Mammary epithelial cell (primary cell): ENCODE data around the gene HOXB4.
A peak's percentile ranks its signal among the peaks of the same experiment; 100 is the strongest.

ENCODE experiments used
- CTCF ChIP-seq, 2 donors: IDR thresholded peaks in 1 of 2; conservative IDR thresholded peaks in 1 of 2; 2 replicates each; pipeline ENCODE4 v1.5.1; 2011 to 2012; ENCODE audit warnings: inconsistent platforms in 2 of 2, low read length in 2 of 2, mild to moderate bottlenecking in 2 of 2, control low read depth in 1 of 2, low read depth in 1 of 2; ENCODE audit not compliant: insufficient read depth in 1 of 2; ENCODE audit errors: extremely low read depth in 1 of 2
- EZH2 ChIP-seq: IDR thresholded peaks from 2 replicates; pipeline ENCODE4 v1.6.1; 2012; ENCODE audit warnings: low read length, inconsistent platforms, borderline replicate concordance

GRCh38 chr17:48601539-48602425 is 23.6 kb upstream of the HOXB4 start:
- TF ChIP-seq CTCF (conservative IDR thresholded peaks at IDR 0.05 in 1 of 2, IDR thresholded peaks at IDR 0.05 in 1 of 2; ENCODE audit: extremely low read depth in 1 of 2, insufficient read depth in 1 of 2, low read depth in 1 of 2, low read length in 2 of 2) = no peak
- TF ChIP-seq EZH2 = peak; percentile 64
